HL-60 (cell line): Measurements from ENCODE around the gene PLTP.

Source experiments
- GABPA ChIP-seq: IDR thresholded peaks from 2 replicates; pipeline ENCODE4 v1.6.1; 2012; ENCODE audit warnings: low read depth
- POLR2AphosphoS5 ChIP-seq: IDR thresholded peaks from 2 replicates; pipeline ENCODE4 v1.6.1; 2012; ENCODE audit warnings: low read depth
- TF ChIP-seq, protein P1 (sequence below): IDR thresholded peaks from one replicate; pipeline ENCODE4 v1.5.1; 2011; ENCODE audit warnings: low read length, control low read depth, inconsistent platforms; ENCODE audit not compliant: insufficient read depth
- TF ChIP-seq, protein P2 (sequence below): IDR thresholded peaks from 2 replicates; pipeline ENCODE4 v1.6.1; 2012; ENCODE audit warnings: low read depth; ENCODE audit not compliant: insufficient replicate concordance

DNA sequence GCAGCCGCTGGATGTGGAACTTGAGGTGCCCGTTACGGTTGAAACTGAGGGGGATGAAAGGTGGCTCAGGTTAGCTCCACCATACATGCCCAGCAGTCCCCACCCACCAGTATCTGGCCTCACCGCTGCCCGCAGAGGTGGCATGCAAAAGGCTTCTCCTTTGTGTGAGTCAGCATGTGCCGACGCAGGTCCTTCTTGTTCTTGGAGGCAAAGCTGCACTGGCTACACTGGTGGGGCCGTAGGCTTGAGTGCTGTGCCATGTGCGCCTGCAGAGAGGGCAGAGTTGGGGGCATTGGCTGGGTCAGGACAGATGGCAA is 38.3 kb upstream of the PLTP start:
- TF ChIP-seq, protein P1, sequence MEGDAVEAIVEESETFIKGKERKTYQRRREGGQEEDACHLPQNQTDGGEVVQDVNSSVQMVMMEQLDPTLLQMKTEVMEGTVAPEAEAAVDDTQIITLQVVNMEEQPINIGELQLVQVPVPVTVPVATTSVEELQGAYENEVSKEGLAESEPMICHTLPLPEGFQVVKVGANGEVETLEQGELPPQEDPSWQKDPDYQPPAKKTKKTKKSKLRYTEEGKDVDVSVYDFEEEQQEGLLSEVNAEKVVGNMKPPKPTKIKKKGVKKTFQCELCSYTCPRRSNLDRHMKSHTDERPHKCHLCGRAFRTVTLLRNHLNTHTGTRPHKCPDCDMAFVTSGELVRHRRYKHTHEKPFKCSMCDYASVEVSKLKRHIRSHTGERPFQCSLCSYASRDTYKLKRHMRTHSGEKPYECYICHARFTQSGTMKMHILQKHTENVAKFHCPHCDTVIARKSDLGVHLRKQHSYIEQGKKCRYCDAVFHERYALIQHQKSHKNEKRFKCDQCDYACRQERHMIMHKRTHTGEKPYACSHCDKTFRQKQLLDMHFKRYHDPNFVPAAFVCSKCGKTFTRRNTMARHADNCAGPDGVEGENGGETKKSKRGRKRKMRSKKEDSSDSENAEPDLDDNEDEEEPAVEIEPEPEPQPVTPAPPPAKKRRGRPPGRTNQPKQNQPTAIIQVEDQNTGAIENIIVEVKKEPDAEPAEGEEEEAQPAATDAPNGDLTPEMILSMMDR = no peak
- no peak for TF ChIP-seq POLR2AphosphoS5
- TF ChIP-seq GABPA = no peak
- TF ChIP-seq, protein P2, sequence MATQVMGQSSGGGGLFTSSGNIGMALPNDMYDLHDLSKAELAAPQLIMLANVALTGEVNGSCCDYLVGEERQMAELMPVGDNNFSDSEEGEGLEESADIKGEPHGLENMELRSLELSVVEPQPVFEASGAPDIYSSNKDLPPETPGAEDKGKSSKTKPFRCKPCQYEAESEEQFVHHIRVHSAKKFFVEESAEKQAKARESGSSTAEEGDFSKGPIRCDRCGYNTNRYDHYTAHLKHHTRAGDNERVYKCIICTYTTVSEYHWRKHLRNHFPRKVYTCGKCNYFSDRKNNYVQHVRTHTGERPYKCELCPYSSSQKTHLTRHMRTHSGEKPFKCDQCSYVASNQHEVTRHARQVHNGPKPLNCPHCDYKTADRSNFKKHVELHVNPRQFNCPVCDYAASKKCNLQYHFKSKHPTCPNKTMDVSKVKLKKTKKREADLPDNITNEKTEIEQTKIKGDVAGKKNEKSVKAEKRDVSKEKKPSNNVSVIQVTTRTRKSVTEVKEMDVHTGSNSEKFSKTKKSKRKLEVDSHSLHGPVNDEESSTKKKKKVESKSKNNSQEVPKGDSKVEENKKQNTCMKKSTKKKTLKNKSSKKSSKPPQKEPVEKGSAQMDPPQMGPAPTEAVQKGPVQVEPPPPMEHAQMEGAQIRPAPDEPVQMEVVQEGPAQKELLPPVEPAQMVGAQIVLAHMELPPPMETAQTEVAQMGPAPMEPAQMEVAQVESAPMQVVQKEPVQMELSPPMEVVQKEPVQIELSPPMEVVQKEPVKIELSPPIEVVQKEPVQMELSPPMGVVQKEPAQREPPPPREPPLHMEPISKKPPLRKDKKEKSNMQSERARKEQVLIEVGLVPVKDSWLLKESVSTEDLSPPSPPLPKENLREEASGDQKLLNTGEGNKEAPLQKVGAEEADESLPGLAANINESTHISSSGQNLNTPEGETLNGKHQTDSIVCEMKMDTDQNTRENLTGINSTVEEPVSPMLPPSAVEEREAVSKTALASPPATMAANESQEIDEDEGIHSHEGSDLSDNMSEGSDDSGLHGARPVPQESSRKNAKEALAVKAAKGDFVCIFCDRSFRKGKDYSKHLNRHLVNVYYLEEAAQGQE = no peak
